ENCODE measurements around the gene RASSF7.

DNA sequence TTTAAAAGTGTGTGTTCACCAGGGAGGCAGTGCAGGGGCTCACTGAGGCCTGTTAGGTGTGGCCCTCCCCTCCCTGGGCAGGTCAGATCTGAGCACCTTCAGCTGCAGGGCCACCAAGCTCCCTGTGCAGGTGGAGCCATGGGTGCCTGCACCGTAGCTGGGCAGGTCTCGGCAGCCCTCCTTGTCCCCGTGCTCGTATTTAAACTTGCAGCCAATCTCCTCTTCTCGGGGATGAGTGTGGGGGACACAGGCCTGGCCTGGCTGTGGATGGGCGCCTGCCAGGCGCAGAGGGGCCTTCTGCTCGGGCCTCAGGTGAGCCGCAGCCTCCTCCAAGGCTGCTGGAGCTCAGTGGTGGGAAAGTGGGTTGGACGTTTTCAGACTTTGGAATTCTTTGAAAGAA, 34.6 kb downstream of the RASSF7 start:
- TF ChIP-seq, protein P1, sequence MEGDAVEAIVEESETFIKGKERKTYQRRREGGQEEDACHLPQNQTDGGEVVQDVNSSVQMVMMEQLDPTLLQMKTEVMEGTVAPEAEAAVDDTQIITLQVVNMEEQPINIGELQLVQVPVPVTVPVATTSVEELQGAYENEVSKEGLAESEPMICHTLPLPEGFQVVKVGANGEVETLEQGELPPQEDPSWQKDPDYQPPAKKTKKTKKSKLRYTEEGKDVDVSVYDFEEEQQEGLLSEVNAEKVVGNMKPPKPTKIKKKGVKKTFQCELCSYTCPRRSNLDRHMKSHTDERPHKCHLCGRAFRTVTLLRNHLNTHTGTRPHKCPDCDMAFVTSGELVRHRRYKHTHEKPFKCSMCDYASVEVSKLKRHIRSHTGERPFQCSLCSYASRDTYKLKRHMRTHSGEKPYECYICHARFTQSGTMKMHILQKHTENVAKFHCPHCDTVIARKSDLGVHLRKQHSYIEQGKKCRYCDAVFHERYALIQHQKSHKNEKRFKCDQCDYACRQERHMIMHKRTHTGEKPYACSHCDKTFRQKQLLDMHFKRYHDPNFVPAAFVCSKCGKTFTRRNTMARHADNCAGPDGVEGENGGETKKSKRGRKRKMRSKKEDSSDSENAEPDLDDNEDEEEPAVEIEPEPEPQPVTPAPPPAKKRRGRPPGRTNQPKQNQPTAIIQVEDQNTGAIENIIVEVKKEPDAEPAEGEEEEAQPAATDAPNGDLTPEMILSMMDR (IDR thresholded peaks at IDR 0.05), result no peak
- no peak for TF ChIP-seq POLR2A (IDR thresholded peaks at IDR 0.05)
- TF ChIP-seq POLR2AphosphoS5 (IDR thresholded peaks at IDR 0.05), result no peak
